HepG2 (cell line): ENCODE results near the gene TSTD1. TPM values are rescaled to one million over a fixed set of nuclear protein-coding genes. Genes with fewer than 3 reads are reported as not detected.

Experiments
- AKAP8 ChIP-seq: sonication (generic); formaldehyde crosslinking; IDR thresholded peaks from 2 replicates; pipeline ENCODE4 v1.5.1; 2020; ENCODE audit warnings: mild to moderate bottlenecking, missing genetic modification reagents
- ARHGAP35 ChIP-seq: sonication (generic); formaldehyde crosslinking; IDR thresholded peaks from 2 replicates; pipeline ENCODE4 v1.9.0; 2022; ENCODE audit warnings: mild to moderate bottlenecking, inconsistent platforms, moderate library complexity, missing genetic modification reagents, borderline replicate concordance
- EED ChIP-seq: sonication (generic); formaldehyde crosslinking; IDR thresholded peaks from 2 replicates; pipeline ENCODE4 v1.5.0; 2020; ENCODE audit warnings: mild to moderate bottlenecking, missing genetic modification reagents
- EHMT2 ChIP-seq: fragments of 200-600 bp; sonication (generic); IDR thresholded peaks from 2 replicates; pipeline ENCODE4 v1.7.0; 2017; ENCODE audit warnings: antibody characterized with exemption, low read depth, low read length, borderline replicate concordance
- FOSL1 ChIP-seq: sonication (generic); formaldehyde crosslinking; IDR thresholded peaks from 2 replicates; pipeline ENCODE4 v1.9.0; 2021; ENCODE audit warnings: missing genetic modification reagents, borderline replicate concordance
- HDAC1 ChIP-seq: sonication (generic); formaldehyde crosslinking; IDR thresholded peaks from 2 replicates; pipeline ENCODE4 v1.5.1; 2020; ENCODE audit warnings: mild to moderate bottlenecking, missing genetic modification reagents
- HNF4G ChIP-seq, 2 experiments: sonication (generic) in 1 of 2; formaldehyde crosslinking in 1 of 2; IDR thresholded peaks; 2 replicates each; pipeline versions ENCODE4 v1.4.0 to v1.6.1; 2011 to 2020; ENCODE audit warnings: borderline replicate concordance in 2 of 2, low read depth in 2 of 2, mild to moderate bottlenecking in 2 of 2, low read length in 1 of 2, missing genetic modification reagents in 1 of 2, moderate library complexity in 1 of 2
- ISX ChIP-seq: sonication (generic); formaldehyde crosslinking; conservative IDR thresholded peaks from 2 replicates; pipeline ENCODE4 v1.5.0; 2020; ENCODE audit warnings: missing genetic modification reagents
- JUND ChIP-seq: sonication (generic); formaldehyde crosslinking; IDR thresholded peaks from 2 replicates; pipeline ENCODE4 v1.8.0; 2022; ENCODE audit warnings: mild to moderate bottlenecking, missing genetic modification reagents
- MAX ChIP-seq: IDR thresholded peaks from 2 replicates; pipeline ENCODE4 v1.6.1; 2012; ENCODE audit warnings: inconsistent platforms
- NAIF1 ChIP-seq: sonication (generic); formaldehyde crosslinking; IDR thresholded peaks from 2 replicates; pipeline ENCODE4 v1.5.0; 2020; ENCODE audit warnings: mild to moderate bottlenecking, missing genetic modification reagents, borderline replicate concordance
- NFE2L1 ChIP-seq: sonication (generic); formaldehyde crosslinking; IDR thresholded peaks from 2 replicates; pipeline ENCODE4 v1.4.0; 2020; ENCODE audit warnings: missing genetic modification reagents, mild to moderate bottlenecking, borderline replicate concordance
- SP140L ChIP-seq: sonication (generic); formaldehyde crosslinking; IDR thresholded peaks from 2 replicates; pipeline ENCODE4 v1.4.0; 2020; ENCODE audit warnings: missing genetic modification reagents, borderline replicate concordance
- TFDP2 ChIP-seq: sonication (generic); formaldehyde crosslinking; IDR thresholded peaks from 2 replicates; pipeline ENCODE4 v1.4.0; 2020; ENCODE audit warnings: missing genetic modification reagents
- THYN1 ChIP-seq: sonication (generic); formaldehyde crosslinking; IDR thresholded peaks from 2 replicates; pipeline ENCODE4 v1.8.1; 2023; ENCODE audit warnings: low read depth, mild to moderate bottlenecking, moderate library complexity, missing genetic modification reagents, borderline replicate concordance
- ZC3H13 ChIP-seq: sonication (generic); formaldehyde crosslinking; IDR thresholded peaks from 2 replicates; pipeline ENCODE4 v1.8.1; 2023; ENCODE audit warnings: mild to moderate bottlenecking, missing genetic modification reagents, moderate library complexity
- ZC3H4 ChIP-seq: sonication (generic); formaldehyde crosslinking; IDR thresholded peaks from 2 replicates; pipeline ENCODE4 v1.4.0; 2020; ENCODE audit warnings: missing genetic modification reagents, borderline replicate concordance
- ZNF260 ChIP-seq: sonication (generic); formaldehyde crosslinking; IDR thresholded peaks from 2 replicates; pipeline ENCODE4 v1.4.0; 2020; ENCODE audit warnings: missing genetic modification reagents, low read depth, mild to moderate bottlenecking, borderline replicate concordance
- ZNF367 ChIP-seq: sonication (generic); formaldehyde crosslinking; IDR thresholded peaks from 2 replicates; pipeline ENCODE4 v1.4.0; 2020; ENCODE audit warnings: missing genetic modification reagents, borderline replicate concordance
- ZNF552 ChIP-seq: sonication (generic); formaldehyde crosslinking; IDR thresholded peaks from 2 replicates; pipeline ENCODE4 v1.9.0; 2022; ENCODE audit warnings: missing genetic modification reagents, mild to moderate bottlenecking, borderline replicate concordance
- ZNF567 ChIP-seq: sonication (generic); formaldehyde crosslinking; IDR thresholded peaks from 2 replicates; pipeline ENCODE4 v1.8.1; 2023; ENCODE audit warnings: mild to moderate bottlenecking, missing genetic modification reagents, borderline replicate concordance
- ZNF644 ChIP-seq: IDR thresholded peaks from 2 replicates; pipeline ENCODE4 v1.6.1; 2016; ENCODE audit warnings: low read depth
- ZNF772 ChIP-seq: sonication (generic); formaldehyde crosslinking; IDR thresholded peaks from 2 replicates; pipeline ENCODE4 v1.5.0; 2020; ENCODE audit warnings: mild to moderate bottlenecking, missing genetic modification reagents
- ZNF784 ChIP-seq: sonication (generic); formaldehyde crosslinking; IDR thresholded peaks from 2 replicates; pipeline ENCODE4 v1.5.1; 2020; ENCODE audit warnings: missing genetic modification reagents, mild to moderate bottlenecking, borderline replicate concordance
- ZNF839 ChIP-seq: sonication (generic); formaldehyde crosslinking; IDR thresholded peaks from 2 replicates; pipeline ENCODE4 v1.4.0; 2020; ENCODE audit warnings: missing genetic modification reagents, mild to moderate bottlenecking, borderline replicate concordance
- polyA plus RNA-seq, 8 experiments: library from polyadenylated mRNA; depleted of rRNA in 3 of 8; stranded (reverse) in 7 of 8; unstranded in 1 of 8; fragments of >200 nt; fragmentation: Illumina TruSeq in 4 of 8; extraction: Trizol in 4 of 8; gene quantifications; 2 replicates each; pipeline versions ENCODE4 v1.2.1 to v1.2.3, GENCODE V29; 2011 to 2016; ENCODE audit warnings: low read depth in 4 of 8, missing spikeins in 1 of 8, mixed read lengths in 1 of 8; ENCODE audit not compliant: insufficient read depth in 1 of 8
- total RNA-seq, 5 experiments: library from RNA; depleted of rRNA; stranded (reverse); fragments of >200 nt; fragmentation: Illumina TruSeq; extraction: Trizol; gene quantifications; 2 replicates each; pipeline ENCODE4 v1.2.3, GENCODE V29; 2016; ENCODE audit warnings: low read depth in 1 of 5

The TSTD1 gene
- total and polyA plus RNA-seq, 2 of the 13 experiments (the other 11 are each of a cell fraction or from before 2014, with no cell fraction given): 0.15 to 0.31 TPM

- TF ChIP-seq ZNF367 (CRISPR knock-in tag) (no peak), ZNF772 (CRISPR knock-in tag) (no peak), ISX (CRISPR knock-in tag) (no peak), ZC3H13 (CRISPR knock-in tag) (no peak), HDAC1 (CRISPR knock-in tag) (peak; percentile 95), ARHGAP35 (CRISPR knock-in tag) (peak; percentile 81; the same call in 1 of the 2 replicates), SP140L (CRISPR knock-in tag) (no peak), JUND (peak; percentile 94), NAIF1 (CRISPR knock-in tag) (peak; percentile 55; the same call in 1 of the 2 replicates), ZNF567 (CRISPR knock-in tag) (0 out of 2 replicates have a peak, but pooled peaks have one; percentile 57), NFE2L1 (CRISPR knock-in tag) (no peak), TFDP2 (peak; percentile 76), ZC3H4 (CRISPR knock-in tag) (no peak), HNF4G (IDR thresholded peaks at IDR 0.05; ENCODE audit: borderline replicate concordance, low read depth, low read length) (peak; percentile 96), HNF4G (CRISPR knock-in tag; IDR thresholded peaks at IDR 0.05; ENCODE audit: borderline replicate concordance, low read depth) (peak; percentile 99), EED (no peak), ZNF260 (CRISPR knock-in tag) (no peak), ZNF552 (CRISPR knock-in tag) (0 out of 2 replicates have a peak, but pooled peaks have one; percentile 24), ZNF644 (CRISPR knock-in tag) (peak; percentile 59), FOSL1 (CRISPR knock-in tag) (peak; percentile 84; the same call in 1 of the 2 replicates), ZNF839 (no peak), AKAP8 (no peak), ZNF784 (CRISPR knock-in tag) (no peak; the same call in 1 of the 2 replicates), EHMT2 (no peak), MAX (peak; percentile 82), THYN1 (CRISPR knock-in tag) (no peak)
Measured at GRCh38 chr1:161013488-161014230, 25.1 kb downstream of the TSTD1 start (continued).
